Aorta (tissue), 5 donors: Measurements from ENCODE around the gene FAM120A. TPM values are rescaled to one million over a fixed set of nuclear protein-coding genes. Genes with fewer than 3 reads are reported as not detected.

Experiments used
- ATAC-seq: fragments of 200-7000 bp; cut with Tn5 transposase; one replicate; pipeline ENCODE4 v1.9.1; 2022; ENCODE audit warnings: moderate library complexity; ENCODE audit not compliant: low FRiP score
- DNase-seq, 2 donors: peaks; one replicate each; pipeline ENCODE4 v3.0.0-alpha.2; 2020
- H3K27ac ChIP-seq, 2 donors: one replicate each; pipeline ENCODE4 v1.5.1; 2013; ENCODE audit warnings: low read length in 2 of 2, mild to moderate bottlenecking in 2 of 2, moderate library complexity in 2 of 2, control low read depth in 1 of 2, inconsistent platforms in 1 of 2, low read depth in 1 of 2
- H3K27me3 ChIP-seq, 2 donors: one replicate each; pipeline ENCODE4 v1.6.1; 2013; ENCODE audit warnings: control low read depth in 1 of 2, low read length in 1 of 2, mild to moderate bottlenecking in 1 of 2, moderate library complexity in 1 of 2; ENCODE audit not compliant: insufficient read depth in 2 of 2, control insufficient read depth in 1 of 2
- H3K36me3 ChIP-seq, 2 donors: one replicate each; pipeline ENCODE4 v1.6.1; 2013; ENCODE audit warnings: control low read depth in 1 of 2, low read length in 1 of 2, mild to moderate bottlenecking in 1 of 2; ENCODE audit not compliant: insufficient read depth in 2 of 2, control insufficient read depth in 1 of 2
- H3K4me1 ChIP-seq, 2 donors: one replicate each; pipeline ENCODE4 v1.6.1; 2013; ENCODE audit warnings: low read length in 2 of 2, control low read depth in 1 of 2, mild to moderate bottlenecking in 1 of 2, moderate library complexity in 1 of 2; ENCODE audit not compliant: insufficient read depth in 2 of 2, control insufficient read depth in 1 of 2
- H3K4me3 ChIP-seq, 2 donors: one replicate each; pipeline ENCODE4 v1.5.1; 2013; ENCODE audit warnings: low read length in 2 of 2, control low read depth in 1 of 2, mild to moderate bottlenecking in 1 of 2
- H3K9me3 ChIP-seq: one replicate; pipeline ENCODE4 v1.6.1; 2013; ENCODE audit warnings: mild to moderate bottlenecking, low read length; ENCODE audit not compliant: control insufficient read depth
- WGBS, 2 donors: extraction: QIAGEN DNeasy Blood & Tissue Kit; methylation state at CpG; one replicate each; pipeline ENCODE4 v1.1.7; 2013; 5-methylcytosine and 5-hydroxymethylcytosine counted together
- intact Hi-C, 2 donors: fragments of 100-400 bp; cut with DNase I; formaldehyde crosslinking; loops; one replicate each; pipeline versions ENCODE4 v1.14.2 to v1.15.0; 2022
- polyA plus RNA-seq, 2 donors: library from polyadenylated mRNA; stranded (reverse); fragments of 200-250 nt; gene quantifications; one replicate each; pipeline ENCODE4 v1.2.3, GENCODE V29; 2013
- total RNA-seq, 2 donors: library from RNA; stranded (reverse); fragmentation: NEBNext Ultra II Directional; extraction: Animal tissue kit (Norgen Biotek cat#: 25700); gene quantifications; one replicate each; pipeline ENCODE4 v1.2.1, GENCODE V29; 2021
- donor health status: healthy with polysubstance abuse.
- donor health status: Bipolar disorder and iron deficiency.
- donor health status: DM: no; HTN: no; CAD: no.
- donor health status: DM: no; HTN: no; CAD: no.
- donor health status: DM: yes; HTN: yes; CAD: no.

Gene FAM120A
- total and polyA plus RNA-seq, 4 donors, result 30.7 to 88.6 (median 61.3) TPM

- no peak overlapping the region for H3K27ac ChIP-seq
- WGBS, 2 donors, result 68 to 79% methylated on average over 5 of the region's 5 CpGs
- intact Hi-C loops, result no loop called here
Measured at GRCh38 chr9:93427655-93428379, 23.7 kb upstream of the FAM120A start.

GRCh38 chr9:93431539-93432105, 19.9 kb upstream of the FAM120A start:
- Histone ChIP-seq H3K4me3 (no peak overlapping the region), H3K27me3 (no peaks in the 10 kb centered on the region), H3K36me3 (no peaks in the 10 kb centered on the region), H3K27ac (no peak overlapping the region), H3K4me1 (no peaks in the 10 kb centered on the region), H3K9me3 (no peaks in the 10 kb centered on the region)
- WGBS, 2 donors, result 33 to 38% methylated on average over 5 of the region's 5 CpGs
- no peak for DNase-seq
- no peak for ATAC-seq
- intact Hi-C loops, result no loop called here

More at GRCh38 chr9:93427655-93428379, 23.7 kb upstream of the FAM120A start:
- no peak for ATAC-seq
- H3K4me3 ChIP-seq, result no peak overlapping the region
- H3K27me3 ChIP-seq, result no peaks in the 10 kb centered on the region
- DNase-seq, result no peak
- H3K36me3 ChIP-seq, result no peaks in the 10 kb centered on the region
- no peaks in the 10 kb centered on the region for H3K9me3 ChIP-seq
- H3K4me1 ChIP-seq, result no peaks in the 10 kb centered on the region

GRCh38 chr9:93432964-93433363, 18.5 kb upstream of the FAM120A start:
- Histone ChIP-seq H3K4me3 (no peak overlapping the region), H3K27me3 (no peaks in the 10 kb centered on the region), H3K36me3 (no peaks in the 10 kb centered on the region), H3K4me1 (no peaks in the 10 kb centered on the region), H3K27ac (no peak overlapping the region), H3K9me3 (no peaks in the 10 kb centered on the region)
- WGBS, 2 donors, result 97 to 99% methylated on average over 1 of the region's 1 CpG
- intact Hi-C loops, result no loop called here
- DNase-seq (no peak), ATAC-seq (no peak)

- H3K9me3 ChIP-seq, result no peaks in the 10 kb centered on the region
- no peaks in the 10 kb centered on the region for H3K36me3 ChIP-seq
- H3K4me1 ChIP-seq, result no peaks in the 10 kb centered on the region
- H3K4me3 ChIP-seq, result no peak overlapping the region
- ATAC-seq (no peak), DNase-seq (no peak)
- intact Hi-C loops, result no loop called here
- H3K27ac ChIP-seq, result no peak overlapping the region
- no peaks in the 10 kb centered on the region for H3K27me3 ChIP-seq
- WGBS, 2 donors, result 98% methylated on average over 3 of the region's 3 CpGs
Measured at GRCh38 chr9:93434056-93434455, 17.4 kb upstream of the FAM120A start.

- ATAC-seq (no peak), DNase-seq (no peak)
- H3K36me3 ChIP-seq, result no peaks in the 10 kb centered on the region
- WGBS, 2 donors, result 84 to 92% methylated on average over 8 of the region's 8 CpGs
- intact Hi-C loops, result no loop called here
- no peaks in the 10 kb centered on the region for H3K27me3 ChIP-seq
- H3K9me3 ChIP-seq, result no peaks in the 10 kb centered on the region
- H3K4me3 ChIP-seq, result no peak overlapping the region
- H3K27ac ChIP-seq, result no peak overlapping the region
- no peaks in the 10 kb centered on the region for H3K4me1 ChIP-seq
Measured at GRCh38 chr9:93435386-93435785, 16.1 kb upstream of the FAM120A start.

- H3K4me1 ChIP-seq, result no peaks in the 10 kb centered on the region
- DNase-seq, result no peak
- H3K27me3 ChIP-seq, result no peaks in the 10 kb centered on the region
- no peak for ATAC-seq
- no peak overlapping the region for H3K4me3 ChIP-seq
- whole genome bisulfite sequencing, 2 donors, result 80 to 88% methylated on average over 6 of the region's 6 CpGs
- H3K9me3 ChIP-seq, result no peaks in the 10 kb centered on the region
- intact Hi-C loops, result no loop called here
- no peak overlapping the region for H3K27ac ChIP-seq
- no peaks in the 10 kb centered on the region for H3K36me3 ChIP-seq
Measured at GRCh38 chr9:93436218-93436617, 15.3 kb upstream of the FAM120A start.

- intact Hi-C loops, result no loop called here
- DNase-seq (no peak), ATAC-seq (no peak)
- Histone ChIP-seq H3K4me1 (no peaks in the 10 kb centered on the region), H3K27me3 (no peaks in the 10 kb centered on the region), H3K4me3 (no peak overlapping the region), H3K36me3 (no peaks in the 10 kb centered on the region), H3K9me3 (no peaks in the 10 kb centered on the region), H3K27ac (no peak overlapping the region)
- 86 to 94% methylated on average over 7 of the region's 7 CpGs for WGBS, 2 donors
Measured at GRCh38 chr9:93436655-93437407, 14.7 kb upstream of the FAM120A start.

GRCh38 chr9:93437996-93438395, 13.5 kb upstream of the FAM120A start:
- intact Hi-C loops, result no loop called here
- 82 to 83% methylated on average over 2 of the region's 2 CpGs for WGBS, 2 donors
- Histone ChIP-seq H3K9me3 (no peaks in the 10 kb centered on the region), H3K4me1 (no peaks in the 10 kb centered on the region), H3K36me3 (no peaks in the 10 kb centered on the region), H3K4me3 (no peak overlapping the region), H3K27ac (no peak overlapping the region), H3K27me3 (no peaks in the 10 kb centered on the region)
- no peak for ATAC-seq
- no peak for DNase-seq
